Measurements from ENCODE around the gene OBSCN.

OBSCN gene

DNA sequence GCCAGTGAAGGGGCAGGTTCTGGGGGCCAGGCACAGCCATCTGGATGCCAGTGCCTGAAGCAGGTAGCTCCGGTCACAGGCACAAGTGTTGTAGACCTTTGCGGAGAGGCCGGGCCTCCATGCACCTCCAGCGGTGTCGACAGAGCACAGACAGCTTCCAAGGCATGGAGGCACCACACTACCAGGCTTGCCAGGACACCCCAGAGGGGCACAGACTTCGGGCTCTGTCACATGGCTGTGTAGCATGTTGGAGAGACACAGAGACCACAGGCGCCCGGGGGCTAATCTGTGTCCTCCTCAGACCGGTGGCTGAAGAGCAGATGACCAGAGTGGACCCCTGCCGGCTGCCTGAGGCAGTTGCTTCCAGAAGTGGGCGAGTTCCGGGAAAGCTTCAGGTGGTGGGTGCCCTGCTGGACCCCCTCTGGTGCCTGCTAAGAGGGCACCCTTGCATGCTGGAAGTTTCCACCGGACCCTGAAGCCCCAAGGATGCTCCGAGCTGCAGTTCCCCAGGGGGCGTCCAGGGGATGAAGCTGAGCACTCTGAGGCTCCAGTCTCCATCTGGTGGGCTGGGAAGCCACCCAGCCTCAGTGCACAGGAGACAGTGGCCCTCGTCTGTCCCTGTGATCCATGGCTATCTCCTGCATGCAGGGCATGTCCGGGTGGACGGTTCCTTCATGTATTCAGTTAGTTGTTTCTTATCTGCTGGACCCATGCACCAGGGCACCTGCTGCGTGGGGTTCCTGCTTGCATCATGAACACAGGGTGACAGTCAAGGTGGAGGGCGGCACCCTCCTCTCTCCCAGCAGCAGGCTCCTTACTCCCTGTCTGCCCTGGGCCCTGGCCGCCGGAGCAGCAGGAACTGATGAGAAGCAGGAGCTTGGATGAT, 82.4 kb downstream of the OBSCN start:
- WGBS, result 92% methylated on average over 22 of the region's 22 CpGs
- Histone ChIP-seq H3K36me3 (ENCODE audit: control insufficient read depth in 1 of 2, insufficient read depth in 2 of 2, low read depth in 1 of 2, low read length in 2 of 2) (peaks cover 0 to 26% of the 10 kb centered on the region in 2 experiments), H2BK120ac (ENCODE audit: low read depth, low read length) (no peak overlapping the region), H3K23ac (ENCODE audit: low read length in 2 of 2) (no peak overlapping the region), H3K79me1 (replicated peaks; ENCODE audit: low read length, poor library complexity, severe bottlenecking) (no peaks in the 10 kb centered on the region), H3K9ac (ENCODE audit: low read length) (no peak overlapping the region), H3K4me2 (ENCODE audit: low read length, poor library complexity, severe bottlenecking) (no peak overlapping the region), H2BK15ac (ENCODE audit: low read depth, poor library complexity, severe bottlenecking) (no peak overlapping the region), H2BK5ac (ENCODE audit: low read depth, low read length, poor library complexity, severe bottlenecking) (no peak overlapping the region), H3K27me3 (ENCODE audit: control insufficient read depth in 1 of 2, insufficient read depth in 1 of 2, low read length in 2 of 2) (peaks cover 0 to 19% of the 10 kb centered on the region in 2 experiments), H2BK12ac (ENCODE audit: low read length in 2 of 2) (no peak overlapping the region), H3K9me3 (ENCODE audit: control insufficient read depth, low read length) (no peaks in the 10 kb centered on the region), H3K4ac (ENCODE audit: low read depth in 1 of 2, low read length in 2 of 2) (no peak overlapping the region), H3K4me1 (ENCODE audit: control insufficient read depth, insufficient read depth, low read depth, low read length) (no peaks in the 10 kb centered on the region), H2AK5ac (ENCODE audit: low read length, severe bottlenecking) (no peak overlapping the region), H3K27ac (ENCODE audit: low read length, poor library complexity, severe bottlenecking) (no peak overlapping the region), H4K91ac (ENCODE audit: low read length) (no peak overlapping the region), H2AFZ (ENCODE audit: low read depth, low read length) (no peak overlapping the region), H3K4me3 (ENCODE audit: insufficient read depth in 1 of 2, low read depth in 1 of 2, low read length in 2 of 2) (no peak overlapping the region), H4K8ac (ENCODE audit: low read length) (no peak overlapping the region), H3K14ac (ENCODE audit: low read length in 2 of 2) (no peak overlapping the region), H3K18ac (ENCODE audit: low read depth in 1 of 2, low read length in 2 of 2) (no peak overlapping the region)
- DNase-seq, result no peak

DNA sequence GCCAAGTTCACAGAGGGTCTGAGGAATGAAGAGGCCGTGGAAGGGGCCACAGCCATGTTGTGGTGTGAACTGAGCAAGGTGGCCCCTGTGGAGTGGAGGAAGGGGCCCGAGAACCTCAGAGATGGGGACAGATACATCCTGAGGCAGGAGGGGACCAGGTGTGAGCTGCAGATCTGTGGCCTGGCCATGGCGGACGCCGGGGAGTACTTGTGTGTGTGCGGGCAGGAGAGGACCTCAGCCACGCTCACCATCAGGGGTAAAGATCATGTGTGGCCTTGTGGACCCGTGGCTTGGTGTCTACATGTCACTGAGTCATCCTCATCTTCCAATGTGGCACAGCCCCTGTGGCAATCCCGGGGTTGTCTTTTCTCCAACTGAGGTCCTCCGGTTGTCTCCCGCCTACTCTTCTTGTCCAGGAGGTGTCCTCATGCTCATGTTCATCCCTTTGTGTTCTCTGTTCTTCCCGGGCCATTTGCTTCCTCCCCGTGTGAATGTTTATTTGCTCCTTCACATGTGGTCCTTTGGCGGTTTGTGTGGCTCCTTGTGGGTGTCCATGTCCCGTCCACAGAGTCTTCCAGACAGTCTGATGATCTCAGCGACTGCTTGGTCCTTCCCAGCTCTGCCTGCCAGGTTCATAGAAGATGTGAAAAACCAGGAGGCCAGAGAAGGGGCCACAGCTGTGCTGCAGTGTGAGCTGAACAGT, 84.2 kb downstream of the OBSCN start:
- no peak overlapping the region for H3K9ac ChIP-seq (ENCODE audit: low read length)
- peaks cover 0 to 19% of the 10 kb centered on the region in 2 experiments for H3K27me3 ChIP-seq (ENCODE audit: control insufficient read depth in 1 of 2, insufficient read depth in 1 of 2, low read length in 2 of 2)
- H3K27ac ChIP-seq (ENCODE audit: low read length, poor library complexity, severe bottlenecking), result no peak overlapping the region
- H2BK15ac ChIP-seq (ENCODE audit: low read depth, poor library complexity, severe bottlenecking), result no peak overlapping the region
- DNase-seq, result no peak
- no peak overlapping the region for H3K4me3 ChIP-seq (ENCODE audit: insufficient read depth in 1 of 2, low read depth in 1 of 2, low read length in 2 of 2)
- no peak overlapping the region for H3K4me2 ChIP-seq (ENCODE audit: low read length, poor library complexity, severe bottlenecking)
- no peak overlapping the region for H2BK12ac ChIP-seq (ENCODE audit: low read length in 2 of 2)
- no peak overlapping the region for H3K18ac ChIP-seq (ENCODE audit: low read depth in 1 of 2, low read length in 2 of 2)
- no peak overlapping the region for H2BK5ac ChIP-seq (ENCODE audit: low read depth, low read length, poor library complexity, severe bottlenecking)
- no peak overlapping the region for H3K4ac ChIP-seq (ENCODE audit: low read depth in 1 of 2, low read length in 2 of 2)
- H4K8ac ChIP-seq (ENCODE audit: low read length), result no peak overlapping the region
- no peaks in the 10 kb centered on the region for H3K79me1 ChIP-seq (replicated peaks; ENCODE audit: low read length, poor library complexity, severe bottlenecking)
- no peaks in the 10 kb centered on the region for H3K4me1 ChIP-seq (ENCODE audit: control insufficient read depth, insufficient read depth, low read depth, low read length)
- H3K9me3 ChIP-seq (ENCODE audit: control insufficient read depth, low read length), result peaks cover 10% of the 10 kb centered on the region
- H3K36me3 ChIP-seq (ENCODE audit: control insufficient read depth in 1 of 2, insufficient read depth in 2 of 2, low read depth in 1 of 2, low read length in 2 of 2), result peaks cover 0 to 11% of the 10 kb centered on the region in 2 experiments
- no peak overlapping the region for H4K91ac ChIP-seq (ENCODE audit: low read length)
- no peak overlapping the region for H3K23ac ChIP-seq (ENCODE audit: low read length in 2 of 2)
- no peak overlapping the region for H2AK5ac ChIP-seq (ENCODE audit: low read length, severe bottlenecking)
- 90% methylated on average over 16 of the region's 16 CpGs for WGBS
- no peak overlapping the region for H2BK120ac ChIP-seq (ENCODE audit: low read depth, low read length)
- no peak overlapping the region for H2AFZ ChIP-seq (ENCODE audit: low read depth, low read length)
- H3K14ac ChIP-seq (ENCODE audit: low read length in 2 of 2), result no peak overlapping the region

DNA sequence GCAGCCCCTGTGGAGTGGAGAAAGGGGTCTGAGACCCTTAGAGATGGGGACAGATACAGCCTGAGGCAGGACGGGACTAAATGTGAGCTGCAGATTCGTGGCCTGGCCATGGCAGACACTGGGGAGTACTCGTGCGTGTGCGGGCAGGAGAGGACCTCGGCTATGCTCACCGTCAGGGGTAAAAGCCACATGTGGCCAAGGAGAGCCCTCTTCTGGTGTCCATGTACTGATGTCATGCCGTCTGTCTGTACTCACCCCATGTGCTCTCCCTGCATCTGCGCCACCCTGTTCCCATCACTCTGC, 84.7 kb downstream of the OBSCN start:
- no peak overlapping the region for H3K14ac ChIP-seq (ENCODE audit: low read length in 2 of 2)
- no peak overlapping the region for H3K18ac ChIP-seq (ENCODE audit: low read depth in 1 of 2, low read length in 2 of 2)
- H3K27me3 ChIP-seq (ENCODE audit: control insufficient read depth in 1 of 2, insufficient read depth in 1 of 2, low read length in 2 of 2), result peaks cover 0 to 19% of the 10 kb centered on the region in 2 experiments
- no peak overlapping the region for H3K9ac ChIP-seq (ENCODE audit: low read length)
- no peak overlapping the region for H4K8ac ChIP-seq (ENCODE audit: low read length)
- no peak overlapping the region for H2BK12ac ChIP-seq (ENCODE audit: low read length in 2 of 2)
- H4K91ac ChIP-seq (ENCODE audit: low read length), result no peak overlapping the region
- H2BK5ac ChIP-seq (ENCODE audit: low read depth, low read length, poor library complexity, severe bottlenecking), result no peak overlapping the region
- H3K9me3 ChIP-seq (ENCODE audit: control insufficient read depth, low read length), result peaks cover 15% of the 10 kb centered on the region
- no peak overlapping the region for H3K4me3 ChIP-seq (ENCODE audit: insufficient read depth in 1 of 2, low read depth in 1 of 2, low read length in 2 of 2)
- 94% methylated on average over 9 of the region's 9 CpGs for WGBS
- no peak overlapping the region for H2AK5ac ChIP-seq (ENCODE audit: low read length, severe bottlenecking)
- H3K4ac ChIP-seq (ENCODE audit: low read depth in 1 of 2, low read length in 2 of 2), result no peak overlapping the region
- no peak overlapping the region for H2BK15ac ChIP-seq (ENCODE audit: low read depth, poor library complexity, severe bottlenecking)
- H3K4me1 ChIP-seq (ENCODE audit: control insufficient read depth, insufficient read depth, low read depth, low read length), result no peaks in the 10 kb centered on the region
- no peak overlapping the region for H3K23ac ChIP-seq (ENCODE audit: low read length in 2 of 2)
- no peak overlapping the region for H3K4me2 ChIP-seq (ENCODE audit: low read length, poor library complexity, severe bottlenecking)
- DNase-seq, result no peak
- peaks cover 0 to 8% of the 10 kb centered on the region in 2 experiments for H3K36me3 ChIP-seq (ENCODE audit: control insufficient read depth in 1 of 2, insufficient read depth in 2 of 2, low read depth in 1 of 2, low read length in 2 of 2)
- no peaks in the 10 kb centered on the region for H3K79me1 ChIP-seq (replicated peaks; ENCODE audit: low read length, poor library complexity, severe bottlenecking)
- H3K27ac ChIP-seq (ENCODE audit: low read length, poor library complexity, severe bottlenecking), result no peak overlapping the region
- H2AFZ ChIP-seq (ENCODE audit: low read depth, low read length), result no peak overlapping the region
- H2BK120ac ChIP-seq (ENCODE audit: low read depth, low read length), result no peak overlapping the region

DNA sequence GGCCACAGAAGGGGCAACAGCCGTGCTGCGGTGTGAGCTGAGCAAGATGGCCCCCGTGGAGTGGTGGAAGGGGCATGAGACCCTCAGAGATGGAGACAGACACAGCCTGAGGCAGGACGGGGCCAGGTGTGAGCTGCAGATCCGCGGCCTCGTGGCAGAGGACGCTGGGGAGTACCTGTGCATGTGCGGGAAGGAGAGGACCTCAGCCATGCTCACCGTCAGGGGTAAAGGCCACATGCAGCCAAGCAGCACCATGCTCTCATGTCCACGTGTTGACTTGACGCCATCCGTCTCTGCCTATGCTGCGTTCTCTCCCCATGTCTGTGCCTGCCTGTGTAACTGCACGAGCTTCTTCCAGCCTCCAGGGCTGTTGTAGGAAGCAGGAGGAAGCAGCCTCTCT, 85.5 kb downstream of the OBSCN start:
- H2BK120ac ChIP-seq (ENCODE audit: low read depth, low read length), result no peak overlapping the region
- no peak overlapping the region for H2BK15ac ChIP-seq (ENCODE audit: low read depth, poor library complexity, severe bottlenecking)
- peaks cover 0 to 17% of the 10 kb centered on the region in 2 experiments for H3K27me3 ChIP-seq (ENCODE audit: control insufficient read depth in 1 of 2, insufficient read depth in 1 of 2, low read length in 2 of 2)
- no peak overlapping the region for H3K27ac ChIP-seq (ENCODE audit: low read length, poor library complexity, severe bottlenecking)
- peaks cover 0 to 6% of the 10 kb centered on the region in 2 experiments for H3K36me3 ChIP-seq (ENCODE audit: control insufficient read depth in 1 of 2, insufficient read depth in 2 of 2, low read depth in 1 of 2, low read length in 2 of 2)
- no peak overlapping the region for H3K4ac ChIP-seq (ENCODE audit: low read depth in 1 of 2, low read length in 2 of 2)
- WGBS, result 90% methylated on average over 15 of the region's 15 CpGs
- no peak overlapping the region for H2AFZ ChIP-seq (ENCODE audit: low read depth, low read length)
- no peaks in the 10 kb centered on the region for H3K79me1 ChIP-seq (replicated peaks; ENCODE audit: low read length, poor library complexity, severe bottlenecking)
- no peak overlapping the region for H3K9ac ChIP-seq (ENCODE audit: low read length)
- no peak overlapping the region for H2BK5ac ChIP-seq (ENCODE audit: low read depth, low read length, poor library complexity, severe bottlenecking)
- no peak overlapping the region for H3K4me3 ChIP-seq (ENCODE audit: insufficient read depth in 1 of 2, low read depth in 1 of 2, low read length in 2 of 2)
- H3K23ac ChIP-seq (ENCODE audit: low read length in 2 of 2), result no peak overlapping the region
- H3K14ac ChIP-seq (ENCODE audit: low read length in 2 of 2), result no peak overlapping the region
- peaks cover 23% of the 10 kb centered on the region for H3K9me3 ChIP-seq (ENCODE audit: control insufficient read depth, low read length)
- no peak for DNase-seq
- H2BK12ac ChIP-seq (ENCODE audit: low read length in 2 of 2), result no peak overlapping the region
- no peak overlapping the region for H3K4me2 ChIP-seq (ENCODE audit: low read length, poor library complexity, severe bottlenecking)
- H4K8ac ChIP-seq (ENCODE audit: low read length), result no peak overlapping the region
- H3K4me1 ChIP-seq (ENCODE audit: control insufficient read depth, insufficient read depth, low read depth, low read length), result no peaks in the 10 kb centered on the region
- no peak overlapping the region for H4K91ac ChIP-seq (ENCODE audit: low read length)
- no peak overlapping the region for H2AK5ac ChIP-seq (ENCODE audit: low read length, severe bottlenecking)
- H3K18ac ChIP-seq (ENCODE audit: low read depth in 1 of 2, low read length in 2 of 2), result no peak overlapping the region
